K562 (cell line): ENCODE measurements around the gene SNX18.

Experiments used
- GTF2A2 ChIP-seq: IDR thresholded peaks from 2 replicates; pipeline ENCODE4 v1.6.1; 2016; ENCODE audit warnings: mild to moderate bottlenecking, missing genetic modification characterization, missing compliant biosample characterization
- JUNB ChIP-seq: fragments of 450-650 bp; formaldehyde crosslinking; conservative IDR thresholded peaks from 2 replicates; pipeline ENCODE4 v1.4.0; 2020; ENCODE audit warnings: mild to moderate bottlenecking
- JUND ChIP-seq, 2 experiments: IDR thresholded peaks; 2 replicates in 1 of 2; 3 replicates in 1 of 2; pipeline ENCODE4 v1.6.1; 2011; ENCODE audit warnings: borderline replicate concordance in 2 of 2, low read depth in 2 of 2, low read length in 2 of 2, improper control_type of control experiment in 1 of 2, missing biosample characterization in 1 of 2, missing genetic modification characterization in 1 of 2, missing genetic modification reagents in 1 of 2
- MTF1 ChIP-seq: fragments of 250-450 bp; sonication (Bioruptor Pico); IDR thresholded peaks from 2 replicates; pipeline ENCODE4 v1.9.0; 2021; ENCODE audit warnings: moderate library complexity, mild to moderate bottlenecking, inconsistent platforms, borderline replicate concordance
- NFYB ChIP-seq: IDR thresholded peaks from 2 replicates; pipeline ENCODE4 v1.6.1; 2011; ENCODE audit warnings: mild to moderate bottlenecking, moderate library complexity; ENCODE audit not compliant: insufficient read length; ENCODE audit errors: extremely low read depth
- POLR2A ChIP-seq: fragments of 450-650 bp; conservative IDR thresholded peaks from 2 replicates; pipeline ENCODE4 v1.6.1; 2016
- POLR2B ChIP-seq: fragments of 450-650 bp; IDR thresholded peaks from 2 replicates; pipeline ENCODE4 v1.6.1; 2018; ENCODE audit warnings: low read depth; ENCODE audit not compliant: partially characterized antibody
- RBBP5 ChIP-seq: fragments of 200-600 bp; sonication (generic); IDR thresholded peaks from 2 replicates; pipeline ENCODE4 v1.6.1; 2012; ENCODE audit warnings: borderline replicate concordance, mild to moderate bottlenecking, low read length, control low read depth, inconsistent platforms; ENCODE audit not compliant: insufficient read depth, poor library complexity, severe bottlenecking
- RFX5 ChIP-seq: IDR thresholded peaks from 2 replicates; pipeline ENCODE4 v1.6.1; 2011; ENCODE audit warnings: low read depth, mild to moderate bottlenecking, improper control_type of control experiment, low read length
- SMC3 ChIP-seq: conservative IDR thresholded peaks from 2 replicates; pipeline ENCODE4 v1.6.1; 2011; ENCODE audit warnings: low read depth, low read length, improper control_type of control experiment; ENCODE audit not compliant: insufficient read depth
- SRF ChIP-seq, 2 experiments: fragments of 250-450, 450-650 bp in 1 of 2; sonication (Bioruptor Pico) in 1 of 2; sonication (generic) in 1 of 2; formaldehyde crosslinking; IDR thresholded peaks; 2 replicates each; pipeline versions ENCODE4 v1.5.0 to v1.5.1; 2020 to 2022; ENCODE audit warnings: mild to moderate bottlenecking in 1 of 2, missing genetic modification reagents in 1 of 2
- ZNF780A ChIP-seq: fragments of 250-450 bp; sonication (Bioruptor Pico); IDR thresholded peaks from 2 replicates; pipeline ENCODE4 v1.5.0; 2021; ENCODE audit warnings: mild to moderate bottlenecking
- ZSCAN32 ChIP-seq: fragments of 450-650 bp; formaldehyde crosslinking; IDR thresholded peaks from 2 replicates; pipeline ENCODE4 v1.4.0; 2020; ENCODE audit warnings: mild to moderate bottlenecking, moderate library complexity
- TF ChIP-seq, protein P1 (sequence below), 3 experiments: IDR thresholded peaks in 2 of 3; conservative IDR thresholded peaks in 1 of 3; 2 replicates each; pipeline ENCODE4 v1.5.1; 2011 to 2012; ENCODE audit warnings: low read length in 3 of 3, mild to moderate bottlenecking in 3 of 3, control low read depth in 2 of 3, improper control_type of control experiment in 1 of 3, inconsistent platforms in 1 of 3, low read depth in 1 of 3, mixed read lengths in 1 of 3, moderate library complexity in 1 of 3; ENCODE audit not compliant: insufficient read depth in 2 of 3

GRCh38 chr5:54520940-54521339, 3.4 kb downstream of the SNX18 start:
- TF ChIP-seq RBBP5 (no peak), MTF1 (CRISPR knock-in tag) (no peak), ZSCAN32 (CRISPR knock-in tag) (no peak), JUND (IDR thresholded peaks at IDR 0.05; ENCODE audit: borderline replicate concordance, low read depth, low read length) (no peak), JUND (tag; IDR thresholded peaks at IDR 0.05; ENCODE audit: borderline replicate concordance, low read depth, low read length) (no peak), NFYB (no peak), SMC3 (no peak), JUNB (CRISPR knock-in tag) (no peak), POLR2B (no peak), RFX5 (no peak), SRF (CRISPR knock-in tag; IDR thresholded peaks at IDR 0.05) (no peak), ZNF780A (CRISPR knock-in tag) (no peak), GTF2A2 (tag) (no peak), POLR2A (no peak)
- TF ChIP-seq, protein P1, sequence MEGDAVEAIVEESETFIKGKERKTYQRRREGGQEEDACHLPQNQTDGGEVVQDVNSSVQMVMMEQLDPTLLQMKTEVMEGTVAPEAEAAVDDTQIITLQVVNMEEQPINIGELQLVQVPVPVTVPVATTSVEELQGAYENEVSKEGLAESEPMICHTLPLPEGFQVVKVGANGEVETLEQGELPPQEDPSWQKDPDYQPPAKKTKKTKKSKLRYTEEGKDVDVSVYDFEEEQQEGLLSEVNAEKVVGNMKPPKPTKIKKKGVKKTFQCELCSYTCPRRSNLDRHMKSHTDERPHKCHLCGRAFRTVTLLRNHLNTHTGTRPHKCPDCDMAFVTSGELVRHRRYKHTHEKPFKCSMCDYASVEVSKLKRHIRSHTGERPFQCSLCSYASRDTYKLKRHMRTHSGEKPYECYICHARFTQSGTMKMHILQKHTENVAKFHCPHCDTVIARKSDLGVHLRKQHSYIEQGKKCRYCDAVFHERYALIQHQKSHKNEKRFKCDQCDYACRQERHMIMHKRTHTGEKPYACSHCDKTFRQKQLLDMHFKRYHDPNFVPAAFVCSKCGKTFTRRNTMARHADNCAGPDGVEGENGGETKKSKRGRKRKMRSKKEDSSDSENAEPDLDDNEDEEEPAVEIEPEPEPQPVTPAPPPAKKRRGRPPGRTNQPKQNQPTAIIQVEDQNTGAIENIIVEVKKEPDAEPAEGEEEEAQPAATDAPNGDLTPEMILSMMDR (IDR thresholded peaks at IDR 0.05 in 2 of 3, conservative IDR thresholded peaks at IDR 0.05 in 1 of 3; ENCODE audit: insufficient read depth in 2 of 3, low read depth in 1 of 3, low read length in 3 of 3) = no peak
